GM21717 (cell line): ENCODE data around the gene JADE2.
A peak's percentile ranks its signal among the peaks of the same experiment; 100 is the strongest.
"Not testable (repeated sequence)": the region's sequence is repeated elsewhere in the genome, so short reads cannot be mapped to it uniquely, and the experiment has no call there.

Experiments used
- ATAC-seq: cut with Tn5 transposase; IDR thresholded peaks from one replicate; pipeline ENCODE4 v1.9.1; 2021; ENCODE audit warnings: mild to moderate bottlenecking, moderate library complexity; ENCODE audit not compliant: unreplicated experiment

JADE2 gene

GRCh38 chr5:134524826-134525682 lies at the start of gene JADE2:
Gene JADE2, plus strand, starts transcription at chr5:134525670. Its CDS starts 10,188 bp downstream, at chr5:134535858.
- peak; percentile 36 for ATAC-seq

GRCh38 chr5:134477462-134478245 lies 47.8 kb upstream of the JADE2 start:
- ATAC-seq: no peak

GRCh38 chr5:134479839-134480238 lies 45.6 kb upstream of the JADE2 start:
- no peak for ATAC-seq

DNA sequence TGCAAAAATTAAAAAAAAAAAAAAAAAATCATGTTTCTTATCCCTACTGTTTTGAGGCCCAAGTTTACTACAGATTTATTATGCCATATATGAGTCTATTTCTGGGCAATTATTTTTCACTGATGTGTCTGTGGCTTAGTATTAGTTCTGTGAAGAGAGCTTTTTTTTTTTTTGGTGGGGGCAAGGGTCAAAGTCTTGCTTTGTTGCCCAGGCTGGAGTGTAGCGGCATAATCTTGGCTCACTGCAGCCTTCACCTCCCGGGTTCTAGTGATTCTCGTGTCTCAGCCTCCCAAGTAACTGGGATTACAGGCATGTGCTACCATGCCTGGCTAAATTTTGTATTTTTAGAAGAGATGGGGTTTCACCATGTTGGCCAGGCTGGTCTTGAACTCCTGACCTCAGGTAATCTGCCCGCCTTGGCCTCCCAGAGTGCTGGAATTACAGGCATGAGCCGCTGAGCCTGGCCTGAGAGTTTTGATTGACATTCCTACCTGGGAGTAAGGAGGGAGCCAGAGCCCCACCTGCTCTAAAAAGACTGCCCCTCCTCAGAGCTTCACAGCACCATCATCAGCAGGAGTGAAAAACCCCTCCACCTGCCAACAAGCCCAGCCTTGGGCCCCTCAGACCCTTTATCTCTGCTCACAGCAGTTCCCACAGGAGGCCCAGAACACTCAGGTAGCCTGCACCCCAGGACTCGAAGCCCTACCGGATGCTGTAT lies 36.1 kb upstream of the JADE2 start:
- no peak for ATAC-seq

GRCh38 chr5:134490255-134490924 lies 35.1 kb upstream of the JADE2 start:
- ATAC-seq: no peak

DNA sequence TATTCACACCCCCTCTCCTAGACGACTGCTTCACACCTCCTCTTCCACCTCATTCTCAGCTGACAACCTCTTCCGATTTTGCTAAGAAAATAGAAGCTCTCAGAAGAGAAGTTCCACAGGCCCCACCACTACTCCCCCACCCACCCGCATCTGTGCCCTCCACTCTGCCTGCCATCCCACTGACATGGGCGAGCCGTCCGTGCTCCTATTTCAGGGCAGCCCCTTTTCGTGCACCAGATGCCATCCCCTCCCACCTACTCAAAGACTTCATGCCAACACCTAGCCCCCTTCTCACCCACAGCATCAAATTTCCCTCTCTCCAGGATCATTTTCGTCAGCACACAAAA lies 34.6 kb upstream of the JADE2 start:
- ATAC-seq: no peak

- ATAC-seq: no peak
Observed at GRCh38 chr5:134491841-134492442, 33.5 kb upstream of the JADE2 start.

DNA sequence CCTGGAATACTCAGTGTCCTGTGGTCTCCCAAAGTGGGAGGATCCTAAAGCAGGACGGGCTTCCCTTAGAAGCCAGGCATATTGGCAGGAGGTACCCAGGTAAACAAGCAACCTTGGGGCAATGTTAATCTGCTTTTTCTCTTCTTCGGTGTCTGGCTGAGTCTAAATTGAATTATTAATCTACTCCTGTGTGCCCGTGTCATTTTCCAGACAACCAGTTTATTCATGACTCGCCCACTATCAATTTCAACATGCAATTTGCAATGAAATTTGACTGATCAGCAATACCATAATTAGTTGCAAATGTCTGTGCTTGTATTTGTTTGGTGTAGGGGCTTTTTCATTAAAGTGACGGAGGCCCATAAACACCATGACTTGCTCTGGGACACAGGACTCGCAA lies 32.9 kb upstream of the JADE2 start:
- no peak for ATAC-seq

- no peak for ATAC-seq
Observed at GRCh38 chr5:134493461-134494055, 31.9 kb upstream of the JADE2 start.

GRCh38 chr5:134494780-134495179 lies 30.7 kb upstream of the JADE2 start:
- no peak for ATAC-seq

DNA sequence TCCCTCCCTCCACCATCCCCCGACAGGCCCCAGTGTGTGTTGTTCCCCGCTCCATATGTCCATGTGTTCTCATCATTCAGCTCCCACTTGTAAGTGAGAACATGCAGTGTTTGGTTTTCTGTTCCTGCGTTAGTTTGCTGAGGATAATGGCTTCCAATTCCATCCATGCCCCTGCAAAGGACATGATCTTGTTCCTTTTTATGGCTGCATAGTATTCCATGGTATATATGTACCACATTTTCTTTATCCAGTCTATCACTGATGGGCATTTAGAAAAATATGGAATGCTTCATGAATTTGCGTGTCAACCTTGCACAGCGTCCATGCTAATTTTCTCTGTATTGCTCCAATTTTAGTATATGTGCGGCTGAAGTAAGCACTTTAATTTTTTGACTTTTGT lies 25.6 kb upstream of the JADE2 start:
- ATAC-seq: not testable (repeated sequence)

GRCh38 chr5:134500699-134501430 lies 24.6 kb upstream of the JADE2 start:
- no peak for ATAC-seq

GRCh38 chr5:134502259-134502658 lies 23.2 kb upstream of the JADE2 start:
- no peak for ATAC-seq

- peak; percentile 83 for ATAC-seq
Observed at GRCh38 chr5:134503088-134503936, 22.2 kb upstream of the JADE2 start.

GRCh38 chr5:134503937-134504437 lies 21.5 kb upstream of the JADE2 start:
- no peak for ATAC-seq

DNA sequence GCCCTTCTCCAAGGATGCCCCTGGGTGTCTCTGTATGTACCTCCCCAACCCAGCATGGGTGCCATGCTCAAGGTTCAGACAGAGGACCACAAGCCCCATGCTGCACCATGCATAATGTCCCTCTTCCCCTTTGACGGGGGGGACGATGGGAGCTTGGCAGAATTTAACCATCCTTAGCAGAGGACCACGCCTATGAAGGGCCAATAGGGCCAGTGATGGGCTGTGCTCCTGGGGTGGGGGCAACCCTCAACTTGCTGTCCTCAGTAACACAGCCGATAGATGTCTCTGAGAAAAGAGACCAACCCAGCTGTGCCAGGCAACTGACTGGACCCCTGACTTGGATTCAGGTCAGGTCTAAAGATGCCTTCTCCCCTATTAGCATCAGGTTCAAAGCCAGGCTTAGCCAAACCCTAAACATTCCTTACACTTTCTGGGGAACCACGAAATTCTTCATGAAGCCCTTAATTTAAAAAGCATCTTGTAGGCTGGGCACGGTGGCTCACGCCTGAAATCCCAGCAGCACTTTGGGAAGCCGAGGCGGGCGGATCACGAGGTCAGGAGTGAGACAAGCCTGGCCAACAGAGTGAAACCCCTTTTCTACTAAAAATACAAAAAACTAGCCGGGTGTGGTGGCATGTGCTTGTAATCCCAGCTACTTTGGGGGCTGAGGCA lies 20.7 kb upstream of the JADE2 start:
- no peak for ATAC-seq

DNA sequence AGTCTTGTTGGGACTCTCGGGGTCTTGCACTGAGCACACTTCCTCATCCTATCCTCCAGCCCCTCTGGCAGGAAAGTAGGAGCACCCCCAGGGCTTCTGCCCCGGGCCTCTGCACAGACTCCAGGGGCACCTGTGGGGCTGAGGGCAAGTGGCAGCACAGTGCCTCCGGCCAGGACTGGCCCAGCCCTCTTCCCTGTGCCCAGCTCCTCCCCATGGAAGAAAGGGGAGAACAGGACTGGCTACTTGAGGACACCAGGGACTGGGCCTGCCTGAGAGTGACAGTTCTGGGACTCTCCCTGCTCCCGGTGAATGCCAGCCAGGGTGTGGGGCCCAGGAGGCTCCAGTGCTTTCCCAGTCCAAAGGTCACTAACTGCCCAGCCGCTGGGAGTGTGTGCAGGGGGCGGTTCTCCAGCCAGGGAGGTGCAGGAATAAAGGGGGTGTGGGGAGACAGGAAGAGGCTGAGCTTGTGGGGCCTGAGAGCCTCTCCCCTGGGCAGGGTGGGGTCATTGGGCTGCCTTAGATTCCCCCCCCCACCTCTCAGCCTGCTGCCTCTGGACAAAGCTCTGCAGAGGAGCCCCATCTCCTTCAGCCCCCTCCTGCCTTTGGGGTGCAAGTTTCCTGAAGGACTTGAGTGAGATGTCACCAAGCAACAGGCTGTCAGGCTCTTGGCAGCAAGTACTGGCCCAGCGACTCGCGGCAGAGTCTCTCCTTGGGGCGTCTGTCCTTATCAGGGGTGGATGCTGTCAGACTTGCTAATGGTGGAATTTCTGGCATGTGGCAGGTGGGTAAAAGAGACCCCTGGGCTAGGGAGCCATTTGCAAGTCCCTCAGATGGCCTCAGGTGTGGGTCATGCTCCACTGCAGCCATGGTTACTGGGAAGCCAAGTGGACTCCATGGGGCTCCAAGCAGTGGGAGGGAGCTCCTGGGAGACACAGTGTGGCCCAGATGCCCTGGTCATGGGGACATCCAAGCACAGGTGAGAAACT lies 19.1 kb upstream of the JADE2 start:
- ATAC-seq: no peak
